Measurements from ENCODE around the gene CES2. TPM values are rescaled to one million over a fixed set of nuclear protein-coding genes. Genes with fewer than 3 reads are reported as not detected.
"Not testable (repeated sequence)": the region's sequence is repeated elsewhere in the genome, so short reads cannot be mapped to it uniquely, and the experiment has no call there.

Gene CES2
- total RNA-seq, 1 experiment from 2014 or later, result 45.9 TPM

DNA sequence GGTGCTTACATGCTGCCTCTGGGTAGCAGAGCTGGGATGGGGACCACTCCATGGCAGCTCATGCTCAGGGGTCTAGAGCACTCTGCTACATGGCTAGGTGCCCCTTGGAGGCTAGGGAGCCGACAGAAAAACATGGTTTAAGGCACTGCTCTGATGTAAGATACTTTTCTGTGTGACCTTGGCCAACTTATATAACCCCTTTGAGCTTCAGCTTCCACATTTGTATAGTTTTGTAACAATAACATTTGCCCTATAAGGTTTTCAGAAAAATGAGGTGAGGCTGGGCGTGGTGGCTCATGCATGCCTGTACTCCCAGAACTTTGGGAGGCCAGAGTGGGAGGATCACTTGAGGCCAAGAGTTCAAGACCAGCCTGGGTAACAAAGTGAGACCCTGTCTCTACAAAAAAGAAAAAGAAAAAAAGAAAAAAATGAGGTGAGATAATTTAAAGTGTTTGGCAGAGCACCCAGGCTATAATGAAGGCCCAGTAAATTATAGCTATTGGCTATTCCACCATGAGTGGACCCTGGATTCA lies 56.3 kb downstream of the CES2 start:
- in situ Hi-C loops (cut with HindIII; ENCODE audit: low pct_unique_long_range_greater_than_20kb, low sequenced_read_pairs), result no loop called here
- no peak for DNase-seq (ENCODE audit: low read depth)

DNA sequence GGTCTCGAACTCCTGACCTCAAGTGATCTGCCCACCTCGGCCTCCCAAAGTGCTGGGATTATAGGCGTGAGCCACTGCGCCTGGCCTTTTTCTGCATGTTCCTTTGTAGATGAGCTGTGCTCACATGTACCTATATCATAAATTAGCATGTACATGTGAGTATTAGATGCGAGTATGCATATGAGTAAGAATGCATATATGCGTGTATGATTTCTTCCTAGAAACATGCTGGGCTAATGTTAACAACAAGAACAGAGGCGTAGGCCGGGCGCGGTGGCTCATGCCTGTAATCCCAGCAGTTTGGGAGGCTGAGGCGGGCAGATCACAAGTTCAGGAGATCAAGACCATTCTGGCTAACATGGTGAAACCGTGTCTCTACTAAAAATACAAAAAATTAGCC lies 58.2 kb downstream of the CES2 start:
- in situ Hi-C loops (cut with HindIII; ENCODE audit: low pct_unique_long_range_greater_than_20kb, low sequenced_read_pairs), result not testable (repeated sequence)

More for the DNA sequence above, 58.2 kb downstream of the CES2 start:
- not testable (repeated sequence) for DNase-seq (ENCODE audit: low read depth)

Other genes with a start within 250 kb of the CES2 start
- 14.3 and 16.2 TPM in 2 replicates for gene CMTM4, start 238.8 kb upstream of the CES2 start, total RNA-seq (2014; rRNA removed; shearing (Covaris generic); ENCODE audit: low replicate concordance)
- 45.7 and 66.9 TPM in 2 replicates for gene DYNC1LI2, start 183.9 kb upstream of the CES2 start, total RNA-seq (2014; rRNA removed; shearing (Covaris generic); ENCODE audit: low replicate concordance)
- gene TERB1, start 133.9 kb upstream of the CES2 start, total RNA-seq (2014; rRNA removed; shearing (Covaris generic); ENCODE audit: low replicate concordance), result not detected in 2 replicates
- 87.0 and 133 TPM in 2 replicates for gene NAE1, start 104.5 kb upstream of the CES2 start, total RNA-seq (2014; rRNA removed; shearing (Covaris generic); ENCODE audit: low replicate concordance)
- gene CA7, start 91.1 kb upstream of the CES2 start, total RNA-seq (2014; rRNA removed; shearing (Covaris generic); ENCODE audit: low replicate concordance), result not detected in 2 replicates
- gene PDP2, start 55.0 kb upstream of the CES2 start, total RNA-seq (2014; rRNA removed; shearing (Covaris generic); ENCODE audit: low replicate concordance), result 2.5 and 3.1 TPM in 2 replicates
- gene CDH16, start 16.6 kb upstream of the CES2 start, total RNA-seq (2014; rRNA removed; shearing (Covaris generic); ENCODE audit: low replicate concordance), result 33.9 and 56.1 TPM in 2 replicates
- 147 and 161 TPM in 2 replicates for gene RRAD, start 10.0 kb upstream of the CES2 start, total RNA-seq (2014; rRNA removed; shearing (Covaris generic); ENCODE audit: low replicate concordance)
- 191 and 225 TPM in 2 replicates for gene CIAO2B, start 1.1 kb upstream of the CES2 start, total RNA-seq (2014; rRNA removed; shearing (Covaris generic); ENCODE audit: low replicate concordance)
- gene CES3, start 25.8 kb downstream of the CES2 start, total RNA-seq (2014; rRNA removed; shearing (Covaris generic); ENCODE audit: low replicate concordance), result 1.8 and 2.2 TPM in 2 replicates
- gene CES4A, start 53.1 kb downstream of the CES2 start, total RNA-seq (2014; rRNA removed; shearing (Covaris generic); ENCODE audit: low replicate concordance), result 0.07 and 0.29 TPM in 2 replicates
- 8.2 and 15.5 TPM in 2 replicates for gene CBFB, start 93.6 kb downstream of the CES2 start, total RNA-seq (2014; rRNA removed; shearing (Covaris generic); ENCODE audit: low replicate concordance)
- 10.3 and 12.0 TPM in 2 replicates for gene PHAF1, start 174.4 kb downstream of the CES2 start, total RNA-seq (2014; rRNA removed; shearing (Covaris generic); ENCODE audit: low replicate concordance)
- 1.1 and 3.3 TPM in 2 replicates for gene B3GNT9, start 215.5 kb downstream of the CES2 start, total RNA-seq (2014; rRNA removed; shearing (Covaris generic); ENCODE audit: low replicate concordance)
- 58.8 and 77.6 TPM in 2 replicates for gene TRADD, start 224.4 kb downstream of the CES2 start, total RNA-seq (2014; rRNA removed; shearing (Covaris generic); ENCODE audit: low replicate concordance)
- gene FBXL8, start 224.4 kb downstream of the CES2 start, total RNA-seq (2014; rRNA removed; shearing (Covaris generic); ENCODE audit: low replicate concordance), result 19.4 and 26.5 TPM in 2 replicates
- 16.5 and 25.6 TPM in 2 replicates for gene HSF4, start 229.2 kb downstream of the CES2 start, total RNA-seq (2014; rRNA removed; shearing (Covaris generic); ENCODE audit: low replicate concordance)
- gene NOL3, start 235.0 kb downstream of the CES2 start, total RNA-seq (2014; rRNA removed; shearing (Covaris generic); ENCODE audit: low replicate concordance), result 114 and 120 TPM in 2 replicates
- gene MATCAP1, start 248.4 kb downstream of the CES2 start, total RNA-seq (2014; rRNA removed; shearing (Covaris generic); ENCODE audit: low replicate concordance), result 10.1 and 25.8 TPM in 2 replicates

All from Caki2 (cell line).